IPS-18c (cell line): Measurements from ENCODE around the gene SIK3.

Source experiments
- H3K4me3 ChIP-seq: 2 replicates; pipeline ENCODE4 v1.7.0; 2013; ENCODE audit warnings: low read depth, mild to moderate bottlenecking, low read length, moderate library complexity; ENCODE audit not compliant: insufficient read depth
- H3K9me3 ChIP-seq: one replicate; pipeline ENCODE4 v1.6.1; 2013; ENCODE audit warnings: mild to moderate bottlenecking, low read length, moderate library complexity; ENCODE audit not compliant: control insufficient read depth, insufficient read depth

SIK3 gene

GRCh38 chr11:116888884-116889549, 209.2 kb downstream of the SIK3 start:
- Histone ChIP-seq H3K4me3 (no peak overlapping the region), H3K9me3 (no peaks in the 10 kb centered on the region)

- H3K9me3 ChIP-seq: no peaks in the 10 kb centered on the region
- no peak overlapping the region for H3K4me3 ChIP-seq
Observed at GRCh38 chr11:116888024-116888423, 210.2 kb downstream of the SIK3 start.

GRCh38 chr11:116885951-116886655, 212.1 kb downstream of the SIK3 start:
- H3K9me3 ChIP-seq: no peaks in the 10 kb centered on the region
- no peak overlapping the region for H3K4me3 ChIP-seq

GRCh38 chr11:116882386-116882785, 215.8 kb downstream of the SIK3 start:
- no peaks in the 10 kb centered on the region for H3K9me3 ChIP-seq
- H3K4me3 ChIP-seq: no peak overlapping the region

GRCh38 chr11:116881143-116881542, 217.1 kb downstream of the SIK3 start:
- Histone ChIP-seq H3K9me3 (no peaks in the 10 kb centered on the region), H3K4me3 (no peak overlapping the region)

- Histone ChIP-seq H3K4me3 (no peak overlapping the region), H3K9me3 (no peaks in the 10 kb centered on the region)
Observed at GRCh38 chr11:116879800-116880625, 218.2 kb downstream of the SIK3 start.

- no peaks in the 10 kb centered on the region for H3K9me3 ChIP-seq
- H3K4me3 ChIP-seq: no peak overlapping the region
Observed at GRCh38 chr11:116876656-116877055, 221.6 kb downstream of the SIK3 start.

GRCh38 chr11:116875194-116875593, 223.0 kb downstream of the SIK3 start:
- H3K9me3 ChIP-seq: no peaks in the 10 kb centered on the region
- no peak overlapping the region for H3K4me3 ChIP-seq

- Histone ChIP-seq H3K9me3 (no peaks in the 10 kb centered on the region), H3K4me3 (no peak overlapping the region)
Observed at GRCh38 chr11:116874251-116874650, 224.0 kb downstream of the SIK3 start.

GRCh38 chr11:116873381-116873780, 224.8 kb downstream of the SIK3 start:
- Histone ChIP-seq H3K9me3 (no peaks in the 10 kb centered on the region), H3K4me3 (no peak overlapping the region)

GRCh38 chr11:116871248-116871647, 227.0 kb downstream of the SIK3 start:
- no peaks in the 10 kb centered on the region for H3K9me3 ChIP-seq
- no peak overlapping the region for H3K4me3 ChIP-seq

- Histone ChIP-seq H3K9me3 (no peaks in the 10 kb centered on the region), H3K4me3 (no peak overlapping the region)
Observed at GRCh38 chr11:116870054-116870453, 228.2 kb downstream of the SIK3 start.

- Histone ChIP-seq H3K4me3 (no peak overlapping the region), H3K9me3 (no peaks in the 10 kb centered on the region)
Observed at GRCh38 chr11:116869610-116870009, 228.6 kb downstream of the SIK3 start.

GRCh38 chr11:116868066-116868465, 230.2 kb downstream of the SIK3 start:
- H3K9me3 ChIP-seq: no peaks in the 10 kb centered on the region

GRCh38 chr11:116867619-116868018, 230.6 kb downstream of the SIK3 start:
- no peaks in the 10 kb centered on the region for H3K9me3 ChIP-seq
- no peak overlapping the region for H3K4me3 ChIP-seq

More at GRCh38 chr11:116868066-116868465, 230.2 kb downstream of the SIK3 start:
- no peak overlapping the region for H3K4me3 ChIP-seq

- no peak overlapping the region for H3K4me3 ChIP-seq
- H3K9me3 ChIP-seq: no peaks in the 10 kb centered on the region
Observed at GRCh38 chr11:116866804-116867455, 231.3 kb downstream of the SIK3 start.

GRCh38 chr11:116865696-116866095, 232.5 kb downstream of the SIK3 start:
- Histone ChIP-seq H3K4me3 (no peak overlapping the region), H3K9me3 (no peaks in the 10 kb centered on the region)
